GM03348 (cell line): Measurements from ENCODE around the gene SLC2A6.

Source experiments
- DNase-seq: peaks from one replicate; pipeline ENCODE4 v3.0.0; 2012; ENCODE audit warnings: low spot score

SLC2A6 gene

DNA sequence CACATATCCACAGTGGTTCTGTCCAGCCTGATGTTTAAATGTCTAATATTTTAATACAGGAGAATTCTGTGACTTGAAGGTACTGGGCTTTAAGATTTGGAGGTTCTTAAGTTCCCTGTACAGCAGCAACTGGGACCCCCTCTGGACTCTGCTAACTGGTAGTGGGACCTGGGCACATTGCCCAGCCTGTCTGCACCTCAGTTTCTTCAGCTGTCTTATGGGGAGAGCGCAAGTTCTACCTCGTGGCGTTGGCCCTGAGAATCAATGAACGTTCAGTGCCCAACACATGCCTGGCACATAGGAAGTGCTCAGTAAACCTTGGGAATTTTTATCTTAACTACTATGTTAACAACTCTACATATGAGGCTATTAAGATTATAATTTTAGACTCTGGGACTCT, 1.4 kb downstream of the SLC2A6 start:
- DNase-seq, result no peak

DNA sequence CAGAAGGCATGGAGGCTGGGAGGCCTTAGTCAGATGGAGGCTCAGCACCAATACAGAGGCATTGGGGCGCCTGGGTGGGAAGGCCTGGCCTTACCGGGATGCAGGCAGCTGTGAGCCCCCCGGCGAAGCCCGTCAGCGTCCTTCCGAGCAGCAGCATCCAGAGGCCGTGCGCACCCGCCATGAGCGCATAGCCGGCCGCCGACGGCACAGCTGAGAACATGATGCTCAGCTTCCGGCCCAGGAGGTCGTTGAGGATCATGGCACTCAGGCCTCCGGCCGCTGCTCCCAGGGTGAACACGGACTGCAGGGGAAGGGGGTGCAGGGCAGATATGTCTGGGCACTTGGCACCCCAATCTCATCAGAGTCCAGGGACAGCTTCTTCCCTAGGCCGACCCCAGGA, 2.0 kb downstream of the SLC2A6 start:
- DNase-seq, result no peak

DNA sequence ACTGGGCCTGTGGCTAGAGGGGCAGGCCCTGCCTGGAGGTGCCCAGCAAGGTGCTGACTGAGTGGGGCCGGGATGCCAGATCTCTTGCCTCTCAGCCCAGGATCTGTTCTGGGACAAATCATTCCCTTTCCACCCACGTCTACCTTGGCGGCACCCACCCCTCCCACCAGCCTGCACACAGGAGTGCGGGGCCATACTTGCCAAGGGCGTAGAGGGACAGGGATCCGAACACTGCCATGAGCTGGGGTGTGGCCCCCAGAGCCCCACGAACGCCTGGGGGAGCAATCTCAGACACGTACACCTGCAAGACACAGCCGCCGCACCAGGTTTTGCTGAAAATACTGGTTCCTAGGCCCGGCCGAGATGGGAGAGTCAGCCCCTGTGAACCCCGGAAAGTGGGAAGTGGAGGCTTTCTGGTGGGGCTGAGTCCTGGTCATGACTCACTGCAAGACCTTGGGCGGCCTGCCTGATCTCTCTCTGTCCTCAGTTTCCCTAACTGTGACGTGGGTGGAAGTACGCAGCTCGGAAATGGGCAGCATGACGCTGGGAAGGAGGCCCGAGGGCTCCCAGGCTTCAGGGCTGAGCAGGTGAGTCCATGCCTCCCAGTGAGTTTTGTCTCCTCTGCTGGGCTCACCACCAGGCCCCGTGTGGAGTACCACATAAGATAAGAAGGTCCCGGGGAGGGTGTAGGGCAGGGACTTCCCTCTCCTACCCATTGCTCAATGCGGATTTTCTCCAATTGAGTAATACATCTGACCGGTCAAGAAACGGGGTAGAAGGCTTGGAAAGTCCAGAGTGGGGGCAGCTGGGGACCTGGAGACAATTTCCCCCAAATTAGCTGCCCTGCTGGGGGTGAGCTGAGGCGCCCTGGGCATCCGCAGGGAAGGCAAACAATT, 2.6 kb downstream of the SLC2A6 start:
- no peak for DNase-seq

DNA sequence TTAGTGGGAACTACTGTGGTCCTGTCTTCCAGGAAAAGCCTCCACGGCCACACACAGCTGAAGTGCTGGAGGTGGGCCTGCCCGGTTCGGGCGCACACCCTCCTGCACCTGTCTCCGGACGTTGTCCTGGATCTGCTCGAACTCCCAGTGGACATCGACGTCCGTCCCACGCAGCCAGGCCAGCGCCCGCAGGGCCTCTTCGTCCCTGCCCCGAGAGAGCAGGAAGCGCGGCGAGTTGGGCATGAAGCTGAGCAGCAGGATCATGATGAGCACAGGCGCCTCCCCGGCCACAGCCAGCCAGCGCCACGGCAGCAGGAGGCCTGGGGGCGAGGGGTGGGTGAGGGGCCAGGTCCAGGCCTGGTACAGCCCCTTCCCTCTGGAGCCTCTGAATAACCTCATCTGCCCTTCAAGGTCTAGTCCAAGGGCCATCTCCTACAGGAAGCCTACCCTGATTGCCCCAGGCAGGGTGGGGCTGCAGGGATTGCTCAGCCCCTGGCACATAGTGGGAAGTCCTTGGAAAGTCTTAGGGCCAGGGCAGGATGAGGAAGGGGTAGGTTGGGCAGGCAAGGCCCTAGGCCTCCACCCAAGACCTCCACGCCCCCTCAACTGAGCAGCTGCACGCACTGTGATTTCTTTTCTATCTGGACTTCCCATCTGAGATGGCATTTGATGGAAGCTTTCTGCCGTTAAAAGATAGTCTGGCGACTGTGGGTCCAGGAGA, 3.4 kb downstream of the SLC2A6 start:
- no peak for DNase-seq

DNA sequence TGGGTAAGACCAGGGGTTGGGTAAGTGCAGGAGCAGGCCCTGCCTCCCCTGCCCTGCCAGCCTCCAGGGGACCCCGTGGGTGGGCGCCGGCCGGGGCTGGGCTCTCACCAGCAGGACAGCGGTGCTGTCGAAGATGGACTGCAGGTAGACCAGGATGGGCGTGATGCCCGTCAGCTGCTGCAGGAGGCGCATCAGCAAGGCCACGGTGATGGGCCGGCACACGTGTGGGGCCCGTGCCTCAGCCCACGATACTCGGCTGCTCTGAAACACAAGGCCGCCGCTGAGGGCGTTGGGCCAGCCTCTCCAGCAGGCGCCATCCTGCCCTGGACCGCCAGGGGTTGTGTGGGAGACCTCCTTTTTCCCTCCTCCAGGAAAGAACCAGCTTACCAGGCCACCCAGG, 4.0 kb downstream of the SLC2A6 start:
- DNase-seq, result no peak

DNA sequence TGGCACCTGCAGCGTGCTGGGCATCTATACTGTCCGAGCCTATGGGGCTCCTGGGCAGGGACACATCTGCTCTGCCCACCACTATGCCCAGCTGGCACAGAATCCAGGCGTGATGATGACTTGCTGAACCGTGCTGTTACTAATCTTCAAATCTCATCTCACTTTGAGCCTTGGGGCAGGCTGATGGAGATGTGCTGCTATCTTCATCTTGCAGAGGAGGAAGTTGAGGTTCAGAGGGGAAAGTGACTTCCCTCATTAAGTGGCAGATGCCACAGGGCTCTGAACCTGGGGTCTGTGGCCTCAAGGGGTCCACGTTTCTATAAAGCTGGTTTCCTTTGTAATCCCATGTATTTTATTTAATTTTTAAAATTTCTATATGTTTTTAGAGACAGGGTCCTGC, 4.7 kb downstream of the SLC2A6 start:
- DNase-seq, result no peak

DNA sequence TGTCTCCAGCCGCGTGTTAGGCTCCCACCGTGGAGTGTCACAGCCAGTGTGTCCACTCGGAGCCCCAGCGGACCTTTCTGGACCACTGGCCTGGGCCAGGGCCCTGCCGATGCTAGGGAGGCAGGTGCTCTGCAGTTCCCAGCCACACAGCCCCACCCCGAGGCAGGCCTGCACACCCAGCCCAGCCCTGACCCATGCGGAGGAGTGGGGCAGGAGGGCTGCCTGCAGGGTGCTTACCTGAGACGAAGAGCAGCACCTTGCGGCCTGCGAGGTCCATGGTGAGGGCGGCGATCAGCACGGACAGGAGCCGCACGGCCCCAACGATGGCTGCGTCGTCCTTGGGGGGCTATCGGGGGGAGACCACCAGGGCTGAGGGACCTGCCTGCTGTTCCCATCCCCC, 5.2 kb downstream of the SLC2A6 start:
- no peak for DNase-seq

DNA sequence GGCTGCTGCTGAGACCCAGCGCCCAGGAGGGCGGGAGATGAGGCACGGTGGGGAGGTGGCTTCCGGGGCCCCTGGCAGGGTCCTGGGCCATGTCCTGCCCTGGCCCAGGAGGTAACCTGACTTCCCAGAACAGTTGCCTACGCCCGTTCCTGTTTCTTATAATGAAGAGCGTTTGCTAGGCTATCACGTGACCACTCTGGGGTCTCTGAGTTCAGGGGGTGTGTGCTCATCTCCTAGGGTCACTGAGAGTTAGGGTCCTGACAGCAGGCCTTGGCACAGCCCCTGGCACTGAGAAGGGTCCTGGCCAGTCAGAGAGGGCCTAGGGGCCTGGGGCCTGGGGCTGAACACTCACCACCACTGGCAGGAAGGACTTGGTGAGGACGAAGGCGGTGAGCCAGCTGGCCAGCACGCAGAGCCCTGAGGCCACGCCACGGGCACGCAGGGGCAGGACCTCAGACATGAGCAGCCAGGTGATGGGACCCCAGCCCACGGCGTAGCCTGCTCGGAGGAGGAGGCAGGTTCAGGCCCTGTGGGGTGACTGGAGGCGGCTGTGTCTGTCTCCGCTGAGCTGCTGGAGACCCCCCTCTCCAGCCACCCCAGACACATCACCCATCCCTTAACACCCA, 6.0 kb downstream of the SLC2A6 start:
- DNase-seq, result no peak

DNA sequence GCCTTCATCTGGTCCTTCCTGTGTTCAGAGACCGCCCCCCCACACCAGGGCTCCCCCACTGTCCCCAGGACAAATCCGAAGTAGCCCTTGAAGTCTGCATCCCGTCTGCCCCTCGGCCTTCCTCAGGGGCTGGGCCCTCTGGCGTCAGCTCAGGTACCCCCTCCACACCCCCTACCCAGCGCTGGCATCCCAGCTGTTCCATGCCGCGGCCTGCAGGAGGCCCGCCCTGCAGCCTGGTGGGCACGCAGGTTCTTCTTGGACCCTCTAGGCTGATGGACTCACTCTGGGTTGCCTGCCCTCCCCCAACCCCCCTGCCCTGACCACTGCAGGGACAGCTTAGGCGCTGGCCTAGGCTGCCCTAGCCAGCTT, 6.6 kb downstream of the SLC2A6 start:
- DNase-seq, result no peak

DNA sequence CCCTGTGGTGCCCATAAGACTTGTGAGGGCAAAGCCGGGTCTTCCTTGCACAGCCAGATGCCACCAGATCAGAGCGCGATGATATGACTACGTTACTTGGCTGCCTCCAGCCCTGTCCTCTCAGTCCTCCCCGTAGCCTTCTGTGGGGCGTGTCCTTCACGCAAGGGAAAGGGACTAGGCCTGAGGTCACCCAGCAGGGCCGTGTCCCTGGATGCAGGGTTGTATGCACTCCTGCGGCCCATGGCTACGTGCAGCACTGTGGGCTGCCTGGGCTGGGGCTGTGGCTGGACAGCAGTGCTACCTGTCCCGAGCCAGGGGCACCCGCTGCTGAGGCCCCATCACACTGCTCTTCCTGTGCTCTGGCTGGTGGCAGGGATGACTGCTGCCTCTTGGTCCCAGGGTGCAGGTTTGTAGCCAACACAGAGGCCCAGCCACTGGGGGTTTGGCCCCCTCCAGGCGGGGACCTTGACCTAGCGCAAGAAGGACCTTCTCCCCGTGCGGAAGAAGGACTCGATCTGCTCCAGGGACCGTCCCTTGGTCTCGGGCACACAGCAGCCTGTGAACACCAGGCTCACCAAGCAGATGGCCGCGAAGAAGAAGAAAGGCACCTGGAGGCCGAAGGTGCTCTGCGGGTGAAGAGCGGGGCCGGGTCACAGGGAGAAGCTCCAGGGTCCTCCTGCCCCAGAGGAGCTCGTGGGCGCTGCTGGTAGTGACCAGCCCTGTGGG, 7.2 kb downstream of the SLC2A6 start:
- DNase-seq, result no peak

DNA sequence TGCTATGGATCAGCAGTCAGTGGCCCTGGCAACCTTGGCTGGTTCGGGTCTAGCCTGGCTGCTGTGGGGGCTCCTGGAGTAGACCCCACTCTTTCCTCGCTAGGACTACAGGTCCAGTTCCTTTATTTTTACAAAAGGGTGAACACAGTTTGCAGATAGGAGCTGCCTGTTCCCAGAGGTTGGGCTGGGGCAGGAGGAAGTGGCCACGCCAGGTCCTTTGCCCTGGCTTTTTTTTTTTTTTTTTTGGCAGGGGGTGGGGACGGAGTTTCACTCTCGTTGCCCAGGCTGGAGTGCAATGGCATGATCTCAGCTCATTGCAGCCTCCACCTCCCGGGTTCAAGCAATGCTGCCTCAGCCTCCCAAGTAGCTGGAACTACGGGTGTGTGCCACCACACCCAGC, 7.9 kb downstream of the SLC2A6 start:
- DNase-seq, result no peak

DNA sequence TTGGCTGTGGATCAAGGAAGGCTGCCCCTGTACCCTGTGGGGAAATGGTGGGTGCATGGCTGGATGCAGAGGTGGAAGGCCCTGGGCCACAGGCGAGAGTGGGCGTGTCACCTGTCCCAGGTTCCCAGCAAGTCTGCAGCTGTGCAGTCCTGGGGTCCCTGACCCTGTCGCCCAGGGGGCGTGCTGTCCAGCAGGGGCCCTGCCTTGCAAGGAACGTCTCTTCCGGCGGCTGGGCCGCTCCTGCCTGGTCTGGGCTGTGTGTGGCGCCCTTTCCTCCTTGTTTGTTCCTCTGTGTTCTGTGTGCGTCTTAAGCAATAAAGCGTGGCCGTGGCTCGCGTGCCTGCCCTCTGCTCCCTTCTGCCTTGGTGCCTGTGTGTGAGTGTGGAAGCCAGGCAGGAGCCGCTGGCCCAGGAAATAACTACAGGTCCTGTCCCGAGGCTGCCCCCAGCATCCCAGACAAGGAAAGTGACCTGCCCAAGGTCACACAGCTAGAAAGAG, 8.4 kb downstream of the SLC2A6 start:
- no peak for DNase-seq

DNA sequence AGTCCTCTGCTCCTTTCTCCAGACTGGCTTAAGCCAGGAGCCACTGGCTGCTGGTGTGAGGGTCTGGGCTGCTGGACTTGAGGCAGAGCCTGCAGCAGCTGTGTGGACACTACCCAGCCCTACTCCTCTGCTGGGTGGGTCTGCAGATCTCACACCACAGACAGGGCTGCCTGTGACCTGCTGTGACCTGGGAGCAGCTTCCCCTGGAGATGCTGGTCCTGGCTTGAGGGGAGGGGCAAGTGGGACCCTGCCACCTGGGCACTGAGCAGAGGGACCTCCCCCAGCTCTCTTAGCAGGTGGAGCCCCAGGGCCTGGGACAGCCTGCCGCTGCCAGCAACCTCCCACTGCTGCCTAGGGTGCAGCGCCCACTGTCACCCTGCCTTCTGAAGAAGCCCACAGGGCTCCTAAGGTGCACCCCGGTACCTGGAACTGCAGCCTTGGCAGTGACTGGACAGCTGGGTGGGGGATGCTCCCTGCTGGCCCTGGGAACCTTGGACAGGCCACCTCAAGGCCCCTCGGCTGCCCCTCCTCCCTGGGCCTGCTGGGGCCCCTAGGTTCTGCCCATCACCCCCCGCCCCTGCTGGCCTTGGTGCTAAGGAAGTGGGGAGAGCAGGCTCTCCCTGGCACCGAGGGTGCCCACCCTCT, 10.0 kb downstream of the SLC2A6 start:
- no peak for DNase-seq

DNA sequence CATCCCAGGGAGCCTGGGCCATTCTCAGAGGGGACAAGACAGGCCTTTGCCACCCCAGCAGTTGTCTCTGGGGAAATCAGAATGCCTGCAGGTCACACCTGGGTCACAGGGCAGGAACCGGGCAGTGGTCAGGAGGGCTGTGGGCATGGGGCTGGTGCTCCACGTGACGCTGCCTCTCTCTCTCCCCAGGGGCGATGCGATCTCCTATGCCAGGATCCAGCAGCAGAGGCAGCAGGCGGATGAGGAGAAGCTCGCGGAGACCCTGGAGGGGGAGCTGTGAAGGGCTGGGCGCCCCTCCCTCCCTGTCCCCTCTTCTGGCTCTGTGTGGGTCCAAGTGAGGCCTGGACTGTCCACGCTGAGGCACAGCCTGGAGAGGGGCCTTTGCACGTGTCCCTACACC, 10.5 kb downstream of the SLC2A6 start:
- no peak for DNase-seq

DNA sequence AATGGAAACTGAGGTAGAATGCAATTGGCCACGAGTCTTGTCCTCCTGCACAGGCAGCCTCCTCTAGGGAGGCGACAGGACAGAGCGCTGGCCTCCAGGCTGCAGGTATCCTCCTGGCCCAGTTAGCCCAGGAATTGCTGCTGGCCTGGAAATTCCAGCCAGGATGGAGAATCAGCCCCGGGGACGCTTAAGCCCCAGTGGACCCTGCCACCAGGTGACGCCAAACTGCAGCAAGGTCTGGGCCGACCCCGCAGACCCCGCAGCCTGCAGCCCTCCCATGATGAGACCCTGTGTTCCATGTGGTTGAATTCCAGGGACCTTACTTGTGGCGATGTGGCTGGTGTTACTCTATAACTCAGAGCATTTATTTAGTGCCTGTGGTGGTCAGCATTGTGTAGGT, 11.8 kb downstream of the SLC2A6 start:
- no peak for DNase-seq

DNA sequence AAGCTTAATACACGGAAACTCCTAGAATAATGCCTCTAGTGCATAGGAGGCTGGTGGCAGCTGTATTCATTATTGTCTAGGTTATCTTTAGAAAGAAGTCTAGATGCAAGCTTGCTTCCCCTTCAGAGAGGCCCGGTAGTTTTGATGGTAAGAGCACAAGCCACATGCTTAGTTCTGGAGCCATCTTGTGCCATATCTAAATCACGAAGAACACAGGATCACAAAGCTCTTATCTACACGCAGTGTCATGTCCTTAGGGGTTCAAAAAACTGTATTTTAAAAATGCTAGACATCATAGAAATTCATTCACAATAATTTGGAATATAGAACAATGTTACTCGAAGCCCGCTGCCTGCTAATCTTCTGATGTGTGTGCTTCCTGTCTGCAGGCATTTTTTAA, 12.9 kb downstream of the SLC2A6 start:
- no peak for DNase-seq

DNA sequence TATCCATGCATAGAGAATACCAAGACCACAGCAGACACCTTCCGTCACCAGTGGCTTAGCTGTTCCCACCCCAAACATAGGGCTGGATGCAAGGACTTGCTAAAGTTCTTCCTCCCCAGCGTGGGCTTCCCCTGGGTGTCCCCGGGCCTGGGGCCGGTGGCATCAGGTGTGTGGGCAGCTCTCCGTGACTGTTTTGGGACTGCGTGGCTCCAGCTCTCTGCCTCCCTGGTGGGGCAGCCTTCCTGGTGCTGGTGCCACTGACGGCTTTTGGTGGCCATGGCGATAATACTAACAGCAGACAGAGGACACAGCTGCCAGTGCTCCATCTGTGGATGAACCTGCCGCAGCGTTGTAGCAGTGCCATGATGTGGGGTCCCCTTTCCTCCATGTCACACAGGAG, 14.3 kb downstream of the SLC2A6 start:
- no peak for DNase-seq

DNA sequence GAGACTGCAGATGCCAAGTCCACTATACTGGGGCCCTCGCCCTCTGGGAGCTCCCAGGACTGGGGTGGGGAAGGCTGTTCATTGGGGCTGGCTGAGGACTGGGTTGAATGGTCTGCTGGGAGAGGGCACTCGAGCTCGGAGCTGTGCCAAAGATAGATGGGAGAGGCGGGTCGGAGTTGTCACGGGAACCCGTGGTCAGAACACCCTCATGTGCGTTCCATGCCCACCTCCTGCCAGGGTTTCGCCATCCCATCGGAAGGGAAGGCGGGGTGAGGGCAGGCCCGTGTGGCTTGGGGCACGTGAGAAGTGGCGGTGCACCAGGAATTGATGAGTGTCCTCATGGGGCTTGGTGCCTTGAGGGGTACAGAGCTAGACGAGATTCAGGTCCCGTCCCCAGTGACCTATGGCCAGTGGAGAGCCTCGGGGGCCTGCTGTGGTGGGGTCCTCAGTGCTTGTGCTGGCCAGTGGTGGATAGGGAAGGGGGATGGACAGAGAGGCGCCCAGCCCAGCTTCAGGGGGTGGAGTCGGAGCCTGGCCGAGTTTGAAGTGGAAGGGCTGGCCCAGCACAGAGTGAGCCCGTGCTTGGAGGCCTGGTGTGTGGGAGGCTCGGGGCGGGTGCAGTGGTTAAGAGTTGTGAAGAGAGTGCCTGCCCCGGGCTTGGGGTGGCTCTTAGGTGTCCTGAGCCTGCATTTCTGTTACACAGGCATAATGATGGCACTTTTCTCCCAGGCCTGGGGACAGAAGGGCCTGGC, 14.9 kb downstream of the SLC2A6 start:
- DNase-seq, result no peak

DNA sequence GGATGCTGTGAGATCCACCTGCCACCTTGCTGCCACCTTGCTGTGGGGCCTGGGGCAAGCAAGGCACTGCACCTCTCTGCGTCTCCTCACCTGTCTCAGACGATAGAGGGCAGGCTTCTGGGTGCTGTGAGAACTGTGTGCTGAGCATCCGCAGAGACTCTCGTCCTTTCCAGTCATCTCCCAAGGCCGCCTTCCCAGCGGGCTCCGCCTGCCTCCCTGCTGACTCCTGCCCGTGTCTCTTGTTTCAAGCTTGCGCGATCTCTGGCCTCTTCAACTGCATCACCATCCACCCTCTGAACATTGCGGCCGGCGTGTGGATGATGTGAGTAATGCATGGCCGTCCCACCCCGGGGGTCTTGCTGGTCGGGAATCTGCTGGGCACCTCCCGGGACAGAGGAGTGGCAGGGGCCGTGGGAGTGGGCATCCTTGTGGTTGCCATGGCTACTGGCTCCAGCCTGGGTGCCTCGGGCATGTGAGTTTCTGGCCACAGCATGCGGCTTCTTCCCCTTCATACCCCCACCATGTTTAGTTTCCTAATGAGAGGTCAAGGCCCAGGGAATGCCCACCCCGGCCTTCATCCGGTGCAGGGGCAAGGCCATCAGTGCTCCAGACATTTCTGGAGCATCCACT, 15.6 kb downstream of the SLC2A6 start:
- DNase-seq, result no peak

DNA sequence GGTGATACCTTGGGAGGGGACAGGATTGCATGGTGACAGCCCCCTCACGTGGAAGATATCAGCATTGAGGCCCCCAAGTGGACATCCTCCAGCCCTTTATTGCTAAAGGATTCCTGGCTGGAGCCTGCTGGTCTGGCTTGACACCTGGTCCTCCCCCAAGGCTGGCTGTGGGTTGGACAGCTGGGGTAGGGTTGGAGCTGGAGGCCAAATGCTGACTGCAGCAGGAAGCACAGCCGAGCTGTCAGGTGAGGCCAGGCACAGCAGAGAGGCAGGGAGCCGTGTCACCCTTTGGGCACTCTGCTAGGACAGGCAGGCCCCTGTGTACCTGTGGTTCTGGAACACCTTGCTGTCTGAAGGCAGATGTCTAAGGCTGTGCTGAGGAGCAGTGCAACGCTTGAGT, 16.9 kb downstream of the SLC2A6 start:
- DNase-seq, result no peak
